HepG2 (cell line): ENCODE measurements around the gene INO80E. TPM values are rescaled to one million over a fixed set of nuclear protein-coding genes. Genes with fewer than 3 reads are reported as not detected.

Source experiments
- ATAC-seq: fragments of 200-7000 bp; cut with Tn5 transposase; 3 replicates; pipeline ENCODE4 v1.9.1; 2020; ENCODE audit warnings: mild to moderate bottlenecking, moderate library complexity
- BruUV-seq: library from RNA; stranded (reverse); fragments of 400-500 nt; replicated peaks from 2 replicates; lab custom pipeline; 2021; lab: Mats Ljungman, UMichigan
- CTCF ChIA-PET: fragments of 300-600 bp; formaldehyde crosslinking; extraction: SDS; loops from one replicate; lab custom pipeline; 2021; ENCODE audit warnings: low total read pairs, inconsistent platforms, low intra/inter-chr PET ratio; lab: Yijun Ruan, JAX
- POLR2A ChIA-PET: fragments of 350-600 bp; sonication (Branson Sonifier 250); formaldehyde crosslinking; loops from one replicate; lab custom pipeline; 2020; ENCODE audit warnings: antibody characterized with exemption, inconsistent platforms; lab: Yijun Ruan, JAX
- DNase-seq: peaks from one replicate; pipeline ENCODE4 v3.0.0-alpha.2; 2015; ENCODE audit warnings: low spot score
- FAIRE-seq: peaks from 3 replicates; lab custom pipeline; 2011; peaks lifted over from hg19 to GRCh38; lab: Jason Lieb, UNC
- H2AFZ ChIP-seq: one replicate; pipeline ENCODE4 v1.6.1; 2011; ENCODE audit warnings: low read length, inconsistent platforms
- H3K27ac ChIP-seq: fragments of 300-600 bp; 3 replicates; pipeline ENCODE4 v1.8.0; 2011; ENCODE audit warnings: mixed run types, mild to moderate bottlenecking, mixed read lengths, low read length, inconsistent platforms; ENCODE audit not compliant: insufficient read depth; ENCODE audit errors: extremely low read length
- H3K27me3 ChIP-seq, 2 experiments: fragments of 200-600 bp in 1 of 2; 2 replicates in 1 of 2; 3 replicates in 1 of 2; pipeline versions ENCODE4 v1.6.0 to v1.8.0; 2011; ENCODE audit warnings: low read length in 2 of 2, mild to moderate bottlenecking in 2 of 2, moderate library complexity in 2 of 2, inconsistent platforms in 1 of 2; ENCODE audit not compliant: insufficient read depth in 2 of 2, control insufficient read depth in 1 of 2
- H3K36me3 ChIP-seq, 2 experiments: fragments of 200-600 bp in 1 of 2; replicated peaks in 1 of 2; 2 replicates in 1 of 2; 3 replicates in 1 of 2; pipeline versions ENCODE4 v1.5.1 to v1.8.0; 2011; ENCODE audit warnings: low read length in 2 of 2, inconsistent platforms in 1 of 2; ENCODE audit not compliant: insufficient read depth in 2 of 2, control insufficient read depth in 1 of 2
- H3K4me1 ChIP-seq: 2 replicates; pipeline ENCODE4 v1.5.1; 2012; ENCODE audit warnings: low read length, inconsistent platforms; ENCODE audit not compliant: insufficient read depth
- H3K4me2 ChIP-seq: 2 replicates; pipeline ENCODE4 v1.6.0; 2011; ENCODE audit warnings: low read depth, low read length, inconsistent platforms
- H3K4me3 ChIP-seq, 3 experiments: fragments of 200-600 bp in 1 of 3; sonication (generic), shearing (Covaris generic) in 1 of 3; replicated peaks in 1 of 3; 2 replicates each; pipeline ENCODE4 v1.5.1; 2011 to 2016; ENCODE audit warnings: low read length in 3 of 3, inconsistent platforms in 2 of 3, low read depth in 2 of 3, mild to moderate bottlenecking in 2 of 3, control low read depth in 1 of 3, mixed read lengths in 1 of 3; ENCODE audit not compliant: insufficient read depth in 1 of 3
- H3K79me2 ChIP-seq: one replicate; pipeline ENCODE4 v1.6.1; 2011; ENCODE audit warnings: low read length, inconsistent platforms; ENCODE audit not compliant: insufficient read depth
- H3K9ac ChIP-seq: 2 replicates; pipeline ENCODE4 v1.6.0; 2011; ENCODE audit warnings: mild to moderate bottlenecking, low read depth, low read length, inconsistent platforms; ENCODE audit not compliant: insufficient read depth
- H3K9me3 ChIP-seq: 2 replicates; pipeline ENCODE4 v1.5.1; 2012; ENCODE audit warnings: mild to moderate bottlenecking, low read length
- H4K20me1 ChIP-seq: 2 replicates; pipeline ENCODE4 v1.6.0; 2011; ENCODE audit warnings: inconsistent platforms, mild to moderate bottlenecking, low read length, moderate library complexity; ENCODE audit not compliant: insufficient read depth
- ASH2L ChIP-seq: fragments of 300-600, 200-600 bp; sonication (generic); IDR thresholded peaks from 2 replicates; pipeline ENCODE4 v1.7.0; 2017; ENCODE audit warnings: low read depth, mild to moderate bottlenecking, moderate library complexity, mixed read lengths, low read length; ENCODE audit not compliant: insufficient read length
- BCL6 ChIP-seq: IDR thresholded peaks from 2 replicates; pipeline ENCODE4 v1.6.1; 2016; ENCODE audit warnings: missing genetic modification reagents, missing compliant biosample characterization
- BRD4 ChIP-seq: sonication (generic); formaldehyde crosslinking; IDR thresholded peaks from 2 replicates; pipeline ENCODE4 v1.4.0; 2020; ENCODE audit warnings: missing genetic modification reagents
- GATAD1 ChIP-seq: IDR thresholded peaks from 2 replicates; pipeline ENCODE4 v1.6.1; 2016; ENCODE audit warnings: missing genetic modification reagents, missing compliant biosample characterization
- MXD3 ChIP-seq: IDR thresholded peaks from 2 replicates; pipeline ENCODE4 v1.6.1; 2016; ENCODE audit warnings: mild to moderate bottlenecking, missing biosample characterization, missing genetic modification reagents
- ONECUT2 ChIP-seq: sonication (generic); formaldehyde crosslinking; IDR thresholded peaks from 2 replicates; pipeline ENCODE4 v1.4.0; 2020; ENCODE audit warnings: missing genetic modification reagents
- RELA ChIP-seq: sonication (generic); formaldehyde crosslinking; IDR thresholded peaks from 2 replicates; pipeline ENCODE4 v1.4.0; 2020; ENCODE audit warnings: missing genetic modification reagents
- STAT6 ChIP-seq: sonication (generic); formaldehyde crosslinking; IDR thresholded peaks from 2 replicates; pipeline ENCODE4 v1.4.0; 2020; ENCODE audit warnings: missing genetic modification reagents, mild to moderate bottlenecking, borderline replicate concordance
- SYNCRIP ChIP-seq: fragments of 200-400 bp; formaldehyde crosslinking; IDR thresholded peaks from 2 replicates; pipeline ENCODE4 v1.6.1; 2018; ENCODE audit warnings: mild to moderate bottlenecking, low read depth, low read length; ENCODE audit not compliant: insufficient read depth
- ZBTB8A ChIP-seq: sonication (generic); formaldehyde crosslinking; IDR thresholded peaks from 2 replicates; pipeline ENCODE4 v1.4.0; 2020; ENCODE audit warnings: mild to moderate bottlenecking, low read depth, missing genetic modification reagents, borderline replicate concordance
- ZNF546 ChIP-seq: sonication (generic); formaldehyde crosslinking; conservative IDR thresholded peaks from 2 replicates; pipeline ENCODE4 v1.8.1; 2023; ENCODE audit warnings: mild to moderate bottlenecking, missing genetic modification reagents
- ZNF556 ChIP-seq: sonication (generic); formaldehyde crosslinking; IDR thresholded peaks from 2 replicates; pipeline ENCODE4 v1.4.0; 2020; ENCODE audit warnings: mild to moderate bottlenecking, missing genetic modification reagents, borderline replicate concordance
- ZNF557 ChIP-seq: sonication (generic); formaldehyde crosslinking; IDR thresholded peaks from 2 replicates; pipeline ENCODE4 v1.4.0; 2020; ENCODE audit warnings: missing genetic modification reagents
- ZNF772 ChIP-seq: sonication (generic); formaldehyde crosslinking; IDR thresholded peaks from 2 replicates; pipeline ENCODE4 v1.5.0; 2020; ENCODE audit warnings: mild to moderate bottlenecking, missing genetic modification reagents
- WGBS: methylation state at CpG from one replicate; pipeline ENCODE4 v1.1.6; 2017; ENCODE audit warnings: low lambda C conversion rate; 5-methylcytosine and 5-hydroxymethylcytosine counted together
- in situ Hi-C: cut with HindIII; loops from 2 replicates; pipeline ENCODE4 v1.10.0; 2017; ENCODE audit warnings: low pct_unique_long_range_greater_than_20kb; ENCODE audit not compliant: extremely low pct_ligation_motif_present
- intact Hi-C: fragments of 100-400 bp; cut with micrococcal nuclease; formaldehyde crosslinking; loops from one replicate; pipeline ENCODE4 v1.10.0; 2022; ENCODE audit not compliant: unreplicated experiment
- polyA plus RNA-seq, 8 experiments: library from polyadenylated mRNA; depleted of rRNA in 3 of 8; stranded (reverse) in 7 of 8; unstranded in 1 of 8; fragments of >200 nt; fragmentation: Illumina TruSeq in 4 of 8; extraction: Trizol in 4 of 8; gene quantifications; 2 replicates each; pipeline versions ENCODE4 v1.2.1 to v1.2.3, GENCODE V29; 2011 to 2016; ENCODE audit warnings: low read depth in 4 of 8, missing spikeins in 1 of 8, mixed read lengths in 1 of 8; ENCODE audit not compliant: insufficient read depth in 1 of 8
- total RNA-seq, 5 experiments: library from RNA; depleted of rRNA; stranded (reverse); fragments of >200 nt; fragmentation: Illumina TruSeq; extraction: Trizol; gene quantifications; 2 replicates each; pipeline ENCODE4 v1.2.3, GENCODE V29; 2016; ENCODE audit warnings: low read depth in 1 of 5

INO80E gene
- total and polyA plus RNA-seq, 2 of the 13 experiments (the other 11 are each of a cell fraction or from before 2014, with no cell fraction given) = 25.8 to 45.6 TPM

GRCh38 chr16:30028438-30029076, 32.5 kb downstream of the INO80E start (continued):
- peak; percentile 69; the same call in 1 of the 2 replicates for TF ChIP-seq MXD3
- no peak for TF ChIP-seq SYNCRIP
- TF ChIP-seq, all 625 proteins: peak for 68

- Histone ChIP-seq H3K4me1 (peaks cover 23% of the 10 kb centered on the region), H3K36me3 (no peaks in the 10 kb centered on the region), H3K9ac (no peak overlapping the region), H3K9me3 (no peaks in the 10 kb centered on the region), H3K27ac (no peak overlapping the region), H3K4me3 (no peak overlapping the region), H3K4me2 (no peak overlapping the region), H3K79me2 (no peaks in the 10 kb centered on the region), H3K27me3 (peaks cover 24 to 69% of the 10 kb centered on the region in 2 experiments), H2AFZ (no peak overlapping the region), H4K20me1 (no peaks in the 10 kb centered on the region; the same call in 1 of the 2 replicates)
- no peak for FAIRE-seq
- ATAC-seq = no peak
- WGBS = 20% methylated on average over 23 of the region's 23 CpGs
- CTCF ChIA-PET = no interaction called here
- no TSS peak for BruUV-seq
- intact Hi-C loops (loop anchor here (5.0 kb wide), 1 partner anchor 328 kb away; no protein-coding TSS in a partner anchor), in situ Hi-C loops (loop anchor here (10.0 kb wide), 1 partner anchor 335 kb away; no protein-coding TSS in a partner anchor)
- POLR2A ChIA-PET = no interaction called here
- no peak for DNase-seq
- TF ChIP-seq BCL6 (no peak), ZNF557 (CRISPR knock-in tag) (no peak), STAT6 (no peak), BRD4 (CRISPR knock-in tag) (no peak), ZNF772 (CRISPR knock-in tag) (no peak), ASH2L (no peak), ZBTB8A (CRISPR knock-in tag) (no peak), ZNF556 (CRISPR knock-in tag) (no peak), ONECUT2 (CRISPR knock-in tag) (no peak), RELA (CRISPR knock-in tag) (no peak), ZNF546 (CRISPR knock-in tag) (no peak), GATAD1 (no peak)
Observed at GRCh38 chr16:30030011-30030685, 34.1 kb downstream of the INO80E start.
